ENCODE data around the gene CRADD. TPM values are rescaled to one million over a fixed set of nuclear protein-coding genes. Genes with fewer than 3 reads are reported as not detected.

Gene CRADD
- total RNA-seq, 6 donors from 2014 or later: 13.7 to 40.7 (median 29.0) TPM

DNA sequence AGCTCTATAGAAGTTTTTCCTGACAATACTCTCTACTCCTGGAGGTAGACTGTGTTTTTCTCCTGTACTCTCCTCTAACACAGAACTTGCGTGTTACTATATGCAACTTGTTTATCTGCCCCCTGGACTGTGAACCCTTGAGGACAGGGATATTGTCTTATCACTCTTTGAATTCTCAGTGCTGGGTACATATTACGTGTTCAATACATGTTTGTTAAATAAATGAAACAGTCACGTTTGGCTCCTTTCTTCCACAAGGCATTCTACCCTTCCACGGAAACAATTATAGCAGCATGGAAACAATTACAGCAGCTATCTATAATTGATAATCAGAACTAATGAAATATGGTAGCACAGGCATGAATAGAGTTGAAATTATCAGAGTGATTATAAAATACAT lies 50.7 kb downstream of the CRADD start:
- Histone ChIP-seq H3K4me3 (no peak overlapping the region), H3K27me3 (no peaks in the 10 kb centered on the region), H3K9me3 (no peaks in the 10 kb centered on the region), H3K27ac (no peak overlapping the region), H3K4me1 (peaks cover 0 to 9% (median 6%) of the 10 kb centered on the region in 4 donors), H3K36me3 (no peaks in the 10 kb centered on the region)
- WGBS, 2 donors: 85 to 97% methylated on average over 4 of the region's 4 CpGs
- ATAC-seq (ENCODE audit: low FRiP score in 2 of 2) (no peak), DNase-seq (no peak)
- TF ChIP-seq EP300 (IDR thresholded peaks at IDR 0.05): no peak
- no peak for TF ChIP-seq POLR2AphosphoS5 (IDR thresholded peaks at IDR 0.05)
- no peak for TF ChIP-seq POLR2A (IDR thresholded peaks at IDR 0.05)
- TF ChIP-seq, protein P1, sequence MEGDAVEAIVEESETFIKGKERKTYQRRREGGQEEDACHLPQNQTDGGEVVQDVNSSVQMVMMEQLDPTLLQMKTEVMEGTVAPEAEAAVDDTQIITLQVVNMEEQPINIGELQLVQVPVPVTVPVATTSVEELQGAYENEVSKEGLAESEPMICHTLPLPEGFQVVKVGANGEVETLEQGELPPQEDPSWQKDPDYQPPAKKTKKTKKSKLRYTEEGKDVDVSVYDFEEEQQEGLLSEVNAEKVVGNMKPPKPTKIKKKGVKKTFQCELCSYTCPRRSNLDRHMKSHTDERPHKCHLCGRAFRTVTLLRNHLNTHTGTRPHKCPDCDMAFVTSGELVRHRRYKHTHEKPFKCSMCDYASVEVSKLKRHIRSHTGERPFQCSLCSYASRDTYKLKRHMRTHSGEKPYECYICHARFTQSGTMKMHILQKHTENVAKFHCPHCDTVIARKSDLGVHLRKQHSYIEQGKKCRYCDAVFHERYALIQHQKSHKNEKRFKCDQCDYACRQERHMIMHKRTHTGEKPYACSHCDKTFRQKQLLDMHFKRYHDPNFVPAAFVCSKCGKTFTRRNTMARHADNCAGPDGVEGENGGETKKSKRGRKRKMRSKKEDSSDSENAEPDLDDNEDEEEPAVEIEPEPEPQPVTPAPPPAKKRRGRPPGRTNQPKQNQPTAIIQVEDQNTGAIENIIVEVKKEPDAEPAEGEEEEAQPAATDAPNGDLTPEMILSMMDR (IDR thresholded peaks at IDR 0.05): no peak

DNA sequence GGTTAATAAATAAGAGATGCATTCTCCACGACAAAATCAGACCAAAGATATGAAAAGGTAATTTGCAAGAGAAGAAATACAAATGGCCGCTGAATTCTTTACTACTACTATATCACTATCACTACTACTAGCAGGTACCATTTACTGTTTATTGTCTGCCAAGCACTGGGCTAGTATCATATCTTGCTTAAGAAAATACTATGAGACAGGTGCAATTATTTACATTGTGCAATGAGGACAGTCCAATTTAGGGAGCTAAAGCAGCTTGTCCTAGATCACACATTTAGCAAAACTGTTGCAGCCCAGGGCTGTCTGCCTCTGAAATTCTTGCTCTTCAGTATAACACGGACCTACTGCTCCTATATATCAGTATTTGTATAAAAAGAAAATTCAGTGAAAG lies 52.8 kb downstream of the CRADD start:
- no peak for ATAC-seq (ENCODE audit: low FRiP score in 2 of 2)
- no peak for TF ChIP-seq POLR2A (IDR thresholded peaks at IDR 0.05)
- WGBS, 2 donors: 91 to 94% methylated on average over 3 of the region's 3 CpGs

DNA sequence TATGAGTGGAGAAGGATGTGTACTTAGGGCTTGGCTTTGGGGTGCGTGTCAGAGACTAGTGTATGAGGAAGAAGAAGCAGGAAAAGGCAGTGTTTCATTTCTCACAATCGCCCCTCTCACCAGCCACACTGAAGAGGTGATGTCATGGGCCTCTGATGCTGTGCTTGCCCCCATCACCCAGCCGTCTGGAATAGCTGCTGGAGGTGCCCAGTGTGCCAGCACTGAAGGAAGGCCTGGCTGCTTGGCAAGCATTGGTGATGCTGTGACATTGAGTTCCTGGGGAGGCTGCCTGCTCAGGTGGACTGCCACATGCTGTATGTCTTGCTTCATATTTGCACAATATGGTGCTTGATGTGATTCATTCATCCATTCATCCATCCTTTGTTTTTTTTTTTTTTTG lies 56.2 kb downstream of the CRADD start:
- Histone ChIP-seq H3K4me1 (peaks cover 2 to 8% (median 8%) of the 10 kb centered on the region in 4 donors), H3K27ac (no peak overlapping the region), H3K27me3 (no peaks in the 10 kb centered on the region), H3K36me3 (no peaks in the 10 kb centered on the region), H3K4me3 (no peak overlapping the region), H3K9me3 (no peaks in the 10 kb centered on the region)
- 42 to 79% methylated on average over 3 of the region's 3 CpGs for WGBS, 2 donors
- DNase-seq (no peak), ATAC-seq (ENCODE audit: low FRiP score in 2 of 2) (no peak)
- TF ChIP-seq, protein P1 (IDR thresholded peaks at IDR 0.05): no peak
- TF ChIP-seq EP300 (IDR thresholded peaks at IDR 0.05): no peak
- no peak for TF ChIP-seq POLR2A (IDR thresholded peaks at IDR 0.05)
- no peak for TF ChIP-seq POLR2AphosphoS5 (IDR thresholded peaks at IDR 0.05)

More for the DNA sequence above, 52.8 kb downstream of the CRADD start:
- no peak overlapping the region for H3K27ac ChIP-seq
- no peak overlapping the region for H3K4me3 ChIP-seq
- no peaks in the 10 kb centered on the region for H3K36me3 ChIP-seq
- no peaks in the 10 kb centered on the region for H3K27me3 ChIP-seq
- peaks cover 0 to 9% (median 6%) of the 10 kb centered on the region in 4 donors for H3K4me1 ChIP-seq
- no peaks in the 10 kb centered on the region for H3K9me3 ChIP-seq
- DNase-seq: no peak

DNA sequence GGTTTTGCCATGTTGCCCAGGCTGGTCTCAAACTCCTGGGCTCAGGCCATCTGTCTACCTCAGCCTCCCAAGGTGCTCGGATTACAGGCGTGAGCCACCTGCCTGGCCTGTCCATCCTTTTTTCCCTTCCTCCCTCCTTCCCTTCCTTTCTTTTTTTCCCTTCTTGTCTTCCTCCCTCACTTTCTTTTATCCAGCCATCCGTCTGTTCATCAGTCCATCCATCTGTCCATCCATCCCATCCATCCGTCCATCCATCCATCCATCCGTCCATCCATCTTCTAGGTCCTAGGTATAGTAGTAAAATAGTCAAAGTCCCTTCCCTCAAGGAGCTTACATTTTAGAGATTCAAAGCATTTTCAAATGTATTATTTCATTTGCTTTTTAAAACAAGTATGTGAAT lies 56.8 kb downstream of the CRADD start:
- no peaks in the 10 kb centered on the region for H3K27me3 ChIP-seq
- peaks cover 6 to 14% (median 8%) of the 10 kb centered on the region in 4 donors for H3K4me1 ChIP-seq
- no peaks in the 10 kb centered on the region for H3K36me3 ChIP-seq
- no peak overlapping the region for H3K27ac ChIP-seq
- TF ChIP-seq POLR2AphosphoS5 (IDR thresholded peaks at IDR 0.05) (no peak), EP300 (IDR thresholded peaks at IDR 0.05) (no peak), POLR2A (IDR thresholded peaks at IDR 0.05) (no peak)
- TF ChIP-seq, protein P1 (IDR thresholded peaks at IDR 0.05): no peak
- no peak overlapping the region for H3K4me3 ChIP-seq
- WGBS, 2 donors: 97 to 99% methylated on average over 5 of the region's 5 CpGs
- DNase-seq (no peak), ATAC-seq (ENCODE audit: low FRiP score in 2 of 2) (no peak)
- no peaks in the 10 kb centered on the region for H3K9me3 ChIP-seq

DNA sequence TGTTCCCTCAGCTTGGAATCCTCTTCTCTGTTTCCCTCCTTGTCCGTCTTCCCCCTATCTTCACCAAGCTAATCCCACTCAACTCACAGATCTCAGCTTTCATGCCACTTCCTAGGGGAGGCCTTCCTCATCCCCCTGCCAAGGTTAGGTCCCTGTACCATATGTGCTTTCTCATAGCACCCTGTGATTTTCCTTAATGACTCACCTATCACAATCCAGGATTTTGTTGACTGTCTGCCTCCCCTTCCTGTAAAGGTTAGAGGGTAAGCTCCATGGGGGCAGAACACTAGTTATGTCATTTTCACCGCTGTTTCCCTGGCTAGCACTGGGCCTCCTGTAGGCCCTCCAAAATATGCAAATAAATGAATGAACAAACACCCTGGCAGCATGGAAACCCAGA lies 57.6 kb downstream of the CRADD start:
- Histone ChIP-seq H3K4me3 (no peak overlapping the region), H3K27me3 (no peaks in the 10 kb centered on the region), H3K4me1 (peaks cover 6 to 15% (median 9%) of the 10 kb centered on the region in 4 donors), H3K27ac (no peak overlapping the region), H3K36me3 (no peaks in the 10 kb centered on the region), H3K9me3 (no peaks in the 10 kb centered on the region)
- ATAC-seq (ENCODE audit: low FRiP score in 2 of 2) (no peak), DNase-seq (no peak)
- 92 to 93% methylated on average over 2 of the region's 2 CpGs for WGBS, 2 donors
- no peak for TF ChIP-seq POLR2AphosphoS5 (IDR thresholded peaks at IDR 0.05)
- TF ChIP-seq EP300 (IDR thresholded peaks at IDR 0.05): no peak
- no peak for TF ChIP-seq POLR2A (IDR thresholded peaks at IDR 0.05)
- TF ChIP-seq, protein P1 (IDR thresholded peaks at IDR 0.05): no peak
